Astrocyte (in vitro differentiated cells and primary cell): ENCODE results near the gene AP5S1. TPM values are rescaled to one million over a fixed set of nuclear protein-coding genes. Genes with fewer than 3 reads are reported as not detected.

Source experiments
- DNase-seq: peaks from one replicate; pipeline ENCODE4 v3.0.0-alpha.2; 2010; ENCODE audit warnings: low read depth
- FAIRE-seq: peaks from 2 replicates; lab custom pipeline; 2011; peaks lifted over from hg19 to GRCh38; lab: Jason Lieb, UNC
- H2AFZ ChIP-seq: 2 replicates; pipeline ENCODE4 v1.6.0; 2012; ENCODE audit warnings: low read depth, low read length, inconsistent platforms
- H3K27ac ChIP-seq: 2 replicates; pipeline ENCODE4 v1.5.1; 2011; ENCODE audit warnings: low read depth, low read length, inconsistent platforms
- H3K27me3 ChIP-seq: 2 replicates; pipeline ENCODE4 v1.6.0; 2011; ENCODE audit warnings: low read length, inconsistent platforms; ENCODE audit not compliant: insufficient read depth
- H3K36me3 ChIP-seq: 2 replicates; pipeline ENCODE4 v1.5.1; 2011; ENCODE audit warnings: low read length, inconsistent platforms; ENCODE audit not compliant: insufficient read depth
- H3K4me1 ChIP-seq: 2 replicates; pipeline ENCODE4 v1.5.1; 2011; ENCODE audit warnings: low read length, inconsistent platforms; ENCODE audit not compliant: insufficient read depth
- H3K4me2 ChIP-seq: 2 replicates; pipeline ENCODE4 v1.6.0; 2012; ENCODE audit warnings: low read length, inconsistent platforms
- H3K4me3 ChIP-seq: 2 replicates; pipeline ENCODE4 v1.5.1; 2011; ENCODE audit warnings: low read depth, mild to moderate bottlenecking, low read length, inconsistent platforms; ENCODE audit not compliant: insufficient read depth
- H3K79me2 ChIP-seq: 2 replicates; pipeline ENCODE4 v1.6.0; 2012; ENCODE audit warnings: mild to moderate bottlenecking, low read length, inconsistent platforms; ENCODE audit not compliant: insufficient read depth
- H3K9ac ChIP-seq: 2 replicates; pipeline ENCODE4 v1.6.0; 2012; ENCODE audit warnings: mild to moderate bottlenecking, low read length, inconsistent platforms
- H3K9me3 ChIP-seq: 2 replicates; pipeline ENCODE4 v1.5.1; 2012; ENCODE audit warnings: low read depth, mild to moderate bottlenecking, low read length, inconsistent platforms; ENCODE audit not compliant: insufficient read depth
- H4K20me1 ChIP-seq: 2 replicates; pipeline ENCODE4 v1.6.0; 2012; ENCODE audit warnings: low read length, inconsistent platforms; ENCODE audit not compliant: insufficient read depth
- H3K27ac Mint-ChIP-seq: one replicate; pipeline ENCODE4 v1.8.0; 2021; ENCODE audit warnings: mild to moderate bottlenecking, mixed read lengths; ENCODE audit not compliant: unreplicated experiment
- H3K27me3 Mint-ChIP-seq: one replicate; pipeline ENCODE4 v1.8.0; 2021; ENCODE audit warnings: low read depth, mixed read lengths; ENCODE audit not compliant: unreplicated experiment
- H3K36me3 Mint-ChIP-seq: one replicate; pipeline ENCODE4 v1.8.0; 2021; ENCODE audit warnings: low read depth, mixed read lengths; ENCODE audit not compliant: unreplicated experiment
- H3K4me1 Mint-ChIP-seq: one replicate; pipeline ENCODE4 v1.8.0; 2021; ENCODE audit warnings: low read depth, mixed read lengths; ENCODE audit not compliant: unreplicated experiment
- H3K4me3 Mint-ChIP-seq: one replicate; pipeline ENCODE4 v1.8.0; 2021; ENCODE audit warnings: mild to moderate bottlenecking, moderate library complexity, mixed read lengths; ENCODE audit not compliant: unreplicated experiment
- H3K9me3 Mint-ChIP-seq: one replicate; pipeline ENCODE4 v1.8.0; 2021; ENCODE audit warnings: mild to moderate bottlenecking, mixed read lengths; ENCODE audit not compliant: unreplicated experiment
- EZH2 ChIP-seq: IDR thresholded peaks from 2 replicates; pipeline ENCODE4 v1.6.1; 2012; ENCODE audit warnings: mild to moderate bottlenecking, low read length, inconsistent platforms; ENCODE audit not compliant: insufficient read depth
- total RNA-seq: library from RNA; stranded (reverse); gene quantifications from 2 replicates; pipeline ENCODE4 v1.2.1, GENCODE V29; 2021
- TF ChIP-seq, protein P1 (sequence below): IDR thresholded peaks from 2 replicates; pipeline ENCODE4 v1.5.1; 2011; ENCODE audit warnings: low read depth, mild to moderate bottlenecking, inconsistent platforms, low read length, moderate library complexity; ENCODE audit not compliant: insufficient read depth

The AP5S1 gene
- total RNA-seq, 1 donor from 2014 or later, result 12.6 TPM

DNA sequence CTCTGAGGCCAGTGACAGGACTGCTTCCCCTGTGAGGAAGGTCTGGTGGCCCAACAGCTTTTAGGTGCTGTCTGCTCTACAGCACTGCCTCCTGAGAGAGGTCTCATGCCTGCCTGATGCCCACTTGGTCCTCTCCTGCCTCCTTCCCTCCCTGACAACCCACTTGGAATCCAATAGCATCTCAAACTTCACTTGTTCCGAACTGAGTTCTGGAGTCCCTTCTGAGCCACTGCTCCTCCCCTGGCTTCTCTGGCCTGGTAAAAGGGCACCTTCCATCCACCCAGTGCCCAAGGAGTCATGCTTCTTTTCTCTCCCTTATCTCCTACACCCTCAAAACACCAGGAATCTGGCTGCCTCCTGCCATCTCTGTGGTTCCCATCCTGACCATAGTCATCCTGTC, 28.2 kb downstream of the AP5S1 start:
- H4K20me1 ChIP-seq, result peaks cover 20% of the 10 kb centered on the region
- H2AFZ ChIP-seq, result no peak overlapping the region
- Mint-ChIP-seq H3K9me3 (no peaks in the 10 kb centered on the region), H3K4me1 (peaks cover 14% of the 10 kb centered on the region), H3K36me3 (peaks cover 3% of the 10 kb centered on the region), H3K27ac (no peak overlapping the region), H3K4me3 (peak overlapping the region; percentile 96), H3K27me3 (no peaks in the 10 kb centered on the region)
- FAIRE-seq (no peak), DNase-seq (no peak)
- H3K9ac ChIP-seq, result peak overlapping the region; percentile 4
- H3K79me2 ChIP-seq, result peaks cover 47% of the 10 kb centered on the region
- no peaks in the 10 kb centered on the region for H3K36me3 ChIP-seq
- H3K27me3 ChIP-seq, result no peaks in the 10 kb centered on the region
- H3K9me3 ChIP-seq, result no peaks in the 10 kb centered on the region
- no peak overlapping the region for H3K27ac ChIP-seq
- no peak for TF ChIP-seq EZH2
- TF ChIP-seq, protein P1, sequence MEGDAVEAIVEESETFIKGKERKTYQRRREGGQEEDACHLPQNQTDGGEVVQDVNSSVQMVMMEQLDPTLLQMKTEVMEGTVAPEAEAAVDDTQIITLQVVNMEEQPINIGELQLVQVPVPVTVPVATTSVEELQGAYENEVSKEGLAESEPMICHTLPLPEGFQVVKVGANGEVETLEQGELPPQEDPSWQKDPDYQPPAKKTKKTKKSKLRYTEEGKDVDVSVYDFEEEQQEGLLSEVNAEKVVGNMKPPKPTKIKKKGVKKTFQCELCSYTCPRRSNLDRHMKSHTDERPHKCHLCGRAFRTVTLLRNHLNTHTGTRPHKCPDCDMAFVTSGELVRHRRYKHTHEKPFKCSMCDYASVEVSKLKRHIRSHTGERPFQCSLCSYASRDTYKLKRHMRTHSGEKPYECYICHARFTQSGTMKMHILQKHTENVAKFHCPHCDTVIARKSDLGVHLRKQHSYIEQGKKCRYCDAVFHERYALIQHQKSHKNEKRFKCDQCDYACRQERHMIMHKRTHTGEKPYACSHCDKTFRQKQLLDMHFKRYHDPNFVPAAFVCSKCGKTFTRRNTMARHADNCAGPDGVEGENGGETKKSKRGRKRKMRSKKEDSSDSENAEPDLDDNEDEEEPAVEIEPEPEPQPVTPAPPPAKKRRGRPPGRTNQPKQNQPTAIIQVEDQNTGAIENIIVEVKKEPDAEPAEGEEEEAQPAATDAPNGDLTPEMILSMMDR, result no peak
- H3K4me3 ChIP-seq, result no peak overlapping the region
- no peak overlapping the region for H3K4me2 ChIP-seq
- H3K4me1 ChIP-seq, result peaks cover 12% of the 10 kb centered on the region

DNA sequence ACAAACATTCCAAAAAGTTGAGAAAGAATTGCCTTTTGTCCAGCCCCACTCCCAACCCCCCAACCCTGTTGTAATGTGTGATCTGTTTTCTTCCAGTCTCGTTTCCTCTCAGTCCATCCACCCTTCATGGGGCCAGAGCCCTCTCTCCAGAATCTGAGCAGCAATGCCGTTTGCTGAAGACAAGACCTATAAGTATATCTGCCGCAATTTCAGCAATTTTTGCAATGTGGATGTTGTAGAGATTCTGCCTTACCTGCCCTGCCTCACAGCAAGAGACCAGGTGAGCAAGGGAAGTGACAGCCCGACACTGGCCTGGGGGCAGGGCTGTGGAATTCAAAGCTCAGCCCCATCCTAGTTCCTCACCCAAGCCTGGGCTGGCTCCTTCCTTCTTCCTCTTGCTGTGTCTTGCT, 34.1 kb downstream of the AP5S1 start:
- H3K4me2 ChIP-seq, result no peak overlapping the region
- no peaks in the 10 kb centered on the region for H3K4me1 ChIP-seq
- TF ChIP-seq, protein P1, result no peak
- no peak for TF ChIP-seq EZH2
- H3K9me3 Mint-ChIP-seq, result no peaks in the 10 kb centered on the region
- peaks cover 25% of the 10 kb centered on the region for H4K20me1 ChIP-seq
- no peak overlapping the region for H3K9ac ChIP-seq
- H3K36me3 ChIP-seq, result peaks cover 10% of the 10 kb centered on the region
- H3K27me3 ChIP-seq, result no peaks in the 10 kb centered on the region
- no peak overlapping the region for H2AFZ ChIP-seq
- no peak overlapping the region for H3K27ac ChIP-seq
- DNase-seq, result no peak
- H3K9me3 ChIP-seq, result no peaks in the 10 kb centered on the region
- peaks cover 2% of the 10 kb centered on the region for H3K4me1 Mint-ChIP-seq
- peaks cover 8% of the 10 kb centered on the region for H3K36me3 Mint-ChIP-seq
- H3K27ac Mint-ChIP-seq, result no peak overlapping the region
- no peak overlapping the region for H3K4me3 ChIP-seq
- no peak overlapping the region for H3K4me3 Mint-ChIP-seq
- no peaks in the 10 kb centered on the region for H3K27me3 Mint-ChIP-seq
- H3K79me2 ChIP-seq, result peaks cover 13% of the 10 kb centered on the region
- FAIRE-seq, result no peak

DNA sequence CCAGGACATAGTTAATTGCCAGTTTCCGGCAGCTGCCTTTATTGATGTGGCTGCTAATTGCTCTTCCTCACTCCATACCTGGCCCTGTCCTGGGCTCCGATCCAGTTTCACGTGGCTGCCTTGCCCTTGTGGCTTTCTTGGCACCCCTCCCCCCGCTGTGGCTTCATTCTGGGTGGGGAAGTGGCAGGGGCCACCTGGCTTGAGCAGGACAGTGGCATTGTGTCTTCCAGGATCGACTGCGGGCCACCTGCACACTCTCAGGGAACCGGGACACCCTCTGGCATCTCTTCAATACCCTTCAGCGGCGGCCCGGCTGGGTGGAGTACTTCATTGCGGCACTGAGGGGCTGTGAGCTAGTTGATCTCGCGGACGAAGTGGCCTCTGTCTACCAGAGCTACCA, 37.1 kb downstream of the AP5S1 start:
- H3K4me3 ChIP-seq, result no peak overlapping the region
- H3K27ac ChIP-seq, result no peak overlapping the region
- H3K4me2 ChIP-seq, result no peak overlapping the region
- Mint-ChIP-seq H3K4me1 (no peaks in the 10 kb centered on the region), H3K36me3 (peaks cover 18% of the 10 kb centered on the region), H3K4me3 (no peak overlapping the region), H3K9me3 (no peaks in the 10 kb centered on the region), H3K27me3 (no peaks in the 10 kb centered on the region), H3K27ac (no peak overlapping the region)
- H3K9me3 ChIP-seq, result peaks cover 5% of the 10 kb centered on the region
- peaks cover 22% of the 10 kb centered on the region for H4K20me1 ChIP-seq
- H3K9ac ChIP-seq, result no peak overlapping the region
- H3K36me3 ChIP-seq, result peaks cover 19% of the 10 kb centered on the region
- no peaks in the 10 kb centered on the region for H3K4me1 ChIP-seq
- no peak for TF ChIP-seq EZH2
- TF ChIP-seq, protein P1, result no peak
- no peaks in the 10 kb centered on the region for H3K27me3 ChIP-seq
- no peak overlapping the region for H2AFZ ChIP-seq
- no peak for DNase-seq
- FAIRE-seq, result no peak
- H3K79me2 ChIP-seq, result peaks cover 1% of the 10 kb centered on the region
